GM18951 (cell line): ENCODE results near the gene PLXNB1.
"Not testable (repeated sequence)": the region's sequence is repeated elsewhere in the genome, so short reads cannot be mapped to it uniquely, and the experiment has no call there.

ENCODE experiments used
- POLR2A ChIP-seq: IDR thresholded peaks from 4 replicates; pipeline ENCODE4 v1.6.1; 2011; ENCODE audit warnings: mild to moderate bottlenecking; ENCODE audit not compliant: insufficient read length, insufficient read depth; ENCODE audit errors: extremely low read depth
- in situ Hi-C: fragments of 300-500 bp; cut with MboI; formaldehyde crosslinking; loops from one replicate; pipeline ENCODE4 v1.12.0; 2022; ENCODE audit warnings: low sequenced_read_pairs, mixed read lengths, inconsistent platforms; ENCODE audit not compliant: unreplicated experiment

The PLXNB1 gene

GRCh38 chr3:48408823-48409281 lies 21.0 kb downstream of the PLXNB1 start:
- in situ Hi-C loops: no loop called here
- TF ChIP-seq POLR2A: no peak

GRCh38 chr3:48407542-48408099 lies 22.3 kb downstream of the PLXNB1 start:
- no peak for TF ChIP-seq POLR2A
- in situ Hi-C loops: no loop called here

GRCh38 chr3:48406443-48407431 lies 23.1 kb downstream of the PLXNB1 start:
- TF ChIP-seq POLR2A: no peak
- in situ Hi-C loops: no loop called here

- in situ Hi-C loops: no loop called here
- no peak for TF ChIP-seq POLR2A
These were observed 23.9 kb downstream of the PLXNB1 start for GRCh38 chr3:48405971-48406370.

- in situ Hi-C loops: no loop called here
- no peak for TF ChIP-seq POLR2A
These were observed 24.5 kb downstream of the PLXNB1 start for GRCh38 chr3:48405343-48405881.

GRCh38 chr3:48404440-48405342 lies 25.2 kb downstream of the PLXNB1 start:
- in situ Hi-C loops: no loop called here

GRCh38 chr3:48403533-48404439 lies 26.1 kb downstream of the PLXNB1 start:
- in situ Hi-C loops: no loop called here
- TF ChIP-seq POLR2A: no peak

More at GRCh38 chr3:48404440-48405342, 25.2 kb downstream of the PLXNB1 start:
- no peak for TF ChIP-seq POLR2A

GRCh38 chr3:48402907-48403306 lies 27.0 kb downstream of the PLXNB1 start:
- in situ Hi-C loops: no loop called here
- no peak for TF ChIP-seq POLR2A

GRCh38 chr3:48402281-48402732 lies 27.6 kb downstream of the PLXNB1 start:
- in situ Hi-C loops: no loop called here
- TF ChIP-seq POLR2A: no peak

GRCh38 chr3:48401434-48401901 lies 28.4 kb downstream of the PLXNB1 start:
- in situ Hi-C loops: not testable (repeated sequence)

GRCh38 chr3:48400824-48401433 lies 29.0 kb downstream of the PLXNB1 start:
- no peak for TF ChIP-seq POLR2A
- in situ Hi-C loops: no loop called here
